Measurements from ENCODE around the gene ADCY7.

ADCY7 gene

GRCh38 chr16:50313596-50314478 is 47.5 kb downstream of the ADCY7 start:
- no peak for DNase-seq (ENCODE audit: low read depth)

DNA sequence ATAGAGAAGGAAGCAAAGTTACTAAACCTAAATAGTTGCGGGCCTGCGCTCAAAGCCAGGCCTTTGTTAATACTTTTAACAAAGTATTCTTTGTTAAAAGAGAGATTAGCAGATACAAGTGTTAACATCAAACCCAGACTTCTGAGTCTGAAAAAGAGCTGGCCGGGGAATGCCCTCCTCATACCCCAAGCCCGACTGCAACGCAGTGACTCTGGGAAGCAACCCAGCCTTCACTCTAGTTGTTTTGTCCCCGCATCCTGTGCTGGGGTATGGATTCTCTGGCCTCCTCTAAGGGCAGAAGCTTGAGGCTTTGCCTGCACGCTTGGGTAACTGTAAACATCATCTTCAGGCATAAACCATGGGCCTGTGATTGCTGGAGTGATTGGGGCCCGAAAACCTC is 48.3 kb downstream of the ADCY7 start:
- no peak for DNase-seq (ENCODE audit: low read depth)

DNA sequence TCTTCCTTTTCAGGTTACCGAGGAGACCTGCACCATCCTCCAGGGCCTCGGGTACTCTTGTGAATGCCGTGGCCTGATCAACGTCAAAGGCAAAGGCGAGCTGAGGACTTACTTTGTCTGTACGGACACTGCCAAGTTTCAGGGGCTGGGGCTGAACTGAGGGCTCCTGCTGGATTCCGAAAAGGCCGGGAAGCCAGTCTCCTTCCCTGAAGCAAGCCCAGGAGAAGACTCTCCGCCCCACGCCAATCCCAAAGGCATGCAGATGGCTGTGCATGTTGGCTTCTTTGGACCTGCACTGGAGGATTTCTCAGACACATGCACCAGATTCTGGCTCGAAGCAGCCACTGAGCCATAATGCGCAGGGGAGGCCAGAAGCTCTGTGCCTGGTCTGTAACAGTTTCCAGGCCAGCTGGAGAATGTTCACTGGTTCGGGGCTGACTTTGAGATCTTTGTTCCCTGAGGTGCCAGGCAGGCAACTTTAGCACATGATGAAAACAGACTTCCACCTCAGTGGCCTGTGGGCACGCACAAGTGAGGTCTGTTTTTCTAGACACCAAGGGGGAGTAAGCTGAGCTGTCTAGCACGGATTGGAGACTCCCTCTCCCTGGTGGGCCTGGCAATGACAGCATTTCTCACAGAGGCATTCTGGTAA is 49.1 kb downstream of the ADCY7 start:
- DNase-seq (ENCODE audit: low read depth), result no peak

DNA sequence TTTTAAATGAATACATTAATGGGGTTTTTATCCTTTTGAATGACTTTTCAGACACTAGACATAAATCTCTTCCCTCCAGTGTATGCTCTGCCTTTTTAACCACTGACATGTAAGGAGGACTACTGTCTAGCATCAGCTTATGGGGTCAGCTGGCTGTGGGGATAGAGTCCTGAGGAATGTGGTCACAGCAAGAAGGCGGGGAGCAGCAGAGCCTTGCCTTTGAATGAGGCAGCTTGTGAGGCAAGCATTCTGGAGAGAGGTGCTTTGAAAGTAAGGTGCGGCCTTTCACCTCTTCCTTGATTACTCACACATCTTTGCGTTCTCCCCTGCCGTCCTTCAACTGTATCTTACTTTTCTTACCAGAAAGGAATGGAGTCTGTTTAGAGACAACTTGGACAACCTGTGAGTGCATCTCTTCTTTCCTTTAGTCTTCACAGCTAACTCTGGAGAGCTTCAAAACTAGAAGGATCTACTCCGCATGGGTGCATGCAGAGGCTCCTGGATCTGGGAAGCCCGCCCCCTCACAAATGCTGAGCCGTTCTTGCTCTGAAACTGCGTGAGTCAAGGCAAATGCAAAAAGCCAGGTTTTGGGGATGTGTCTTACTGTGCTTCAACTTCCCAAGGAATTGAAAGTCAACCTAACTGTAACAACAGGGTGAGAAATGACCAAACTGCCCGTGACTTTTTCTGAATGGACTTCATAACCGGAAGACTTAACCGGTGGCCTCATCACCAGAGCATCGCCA is 49.9 kb downstream of the ADCY7 start:
- DNase-seq (ENCODE audit: low read depth), result no peak

- DNase-seq (ENCODE audit: low read depth), result no peak
These were observed 50.7 kb downstream of the ADCY7 start for GRCh38 chr16:50316848-50317630.

DNA sequence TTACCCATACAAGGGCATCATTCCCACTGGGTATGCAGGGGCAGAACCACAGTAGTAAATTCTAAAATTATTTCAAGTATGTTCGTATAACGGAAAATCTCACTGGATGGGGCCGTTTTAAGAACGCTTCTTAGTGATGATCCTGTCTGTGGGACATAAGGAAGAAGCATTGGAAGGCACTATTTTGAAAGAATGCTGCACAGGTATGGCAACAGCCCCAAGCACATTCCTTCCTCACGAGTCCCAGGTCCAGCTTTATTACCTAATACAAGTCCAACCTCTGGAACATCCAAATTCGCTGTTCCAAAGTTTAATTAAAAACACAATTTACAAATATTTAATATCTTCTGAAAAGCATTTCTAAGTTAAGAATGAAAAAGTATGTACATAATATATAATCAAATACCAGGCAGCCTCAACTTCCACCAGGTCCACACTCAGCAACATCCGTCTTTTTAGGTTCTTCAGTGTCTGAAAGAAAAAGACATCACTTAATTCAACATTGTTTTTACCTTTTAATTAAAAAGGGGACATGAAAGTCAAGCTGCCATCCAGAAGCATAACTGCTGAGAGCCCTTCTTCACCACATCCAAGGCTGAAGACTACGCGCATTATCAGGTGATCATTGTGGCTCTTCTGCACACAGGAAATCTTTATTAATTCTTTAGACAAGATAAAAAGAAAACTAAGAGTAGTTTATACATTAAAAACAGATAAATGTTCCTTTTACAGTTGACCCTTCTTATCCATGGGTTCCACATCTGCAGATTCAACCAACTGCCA is 52.6 kb downstream of the ADCY7 start:
- no peak for DNase-seq (ENCODE audit: low read depth)

- DNase-seq (ENCODE audit: low read depth), result no peak
These were observed 54.0 kb downstream of the ADCY7 start for GRCh38 chr16:50320310-50320709.

GRCh38 chr16:50322333-50322732 is 56.0 kb downstream of the ADCY7 start:
- DNase-seq (ENCODE audit: low read depth), result no peak

GRCh38 chr16:50323335-50324011 is 57.1 kb downstream of the ADCY7 start:
- peak; percentile 74 for DNase-seq (ENCODE audit: low read depth)

DNA sequence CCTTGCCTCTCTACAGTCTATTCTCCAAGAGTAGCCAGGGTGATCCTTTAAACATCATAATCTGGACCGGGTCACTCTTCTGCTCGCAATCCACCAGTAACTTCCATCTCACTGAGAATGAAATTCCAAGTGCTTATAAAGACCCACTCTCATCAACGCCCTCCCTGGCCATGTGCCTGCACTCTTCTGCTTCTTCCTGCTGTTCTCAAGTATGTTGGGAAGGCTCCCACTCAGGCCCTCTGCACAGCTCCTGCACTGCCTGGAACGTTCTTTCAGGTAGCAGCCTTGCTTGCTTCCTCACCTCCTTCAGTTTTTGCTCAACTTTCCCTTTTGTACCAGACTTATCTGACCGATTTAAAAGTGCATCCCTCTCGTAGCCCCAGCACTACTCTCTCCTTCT is 58.0 kb downstream of the ADCY7 start:
- DNase-seq (ENCODE audit: low read depth), result no peak

- DNase-seq (ENCODE audit: low read depth), result no peak
These were observed 59.9 kb downstream of the ADCY7 start for GRCh38 chr16:50326264-50326663.

DNA sequence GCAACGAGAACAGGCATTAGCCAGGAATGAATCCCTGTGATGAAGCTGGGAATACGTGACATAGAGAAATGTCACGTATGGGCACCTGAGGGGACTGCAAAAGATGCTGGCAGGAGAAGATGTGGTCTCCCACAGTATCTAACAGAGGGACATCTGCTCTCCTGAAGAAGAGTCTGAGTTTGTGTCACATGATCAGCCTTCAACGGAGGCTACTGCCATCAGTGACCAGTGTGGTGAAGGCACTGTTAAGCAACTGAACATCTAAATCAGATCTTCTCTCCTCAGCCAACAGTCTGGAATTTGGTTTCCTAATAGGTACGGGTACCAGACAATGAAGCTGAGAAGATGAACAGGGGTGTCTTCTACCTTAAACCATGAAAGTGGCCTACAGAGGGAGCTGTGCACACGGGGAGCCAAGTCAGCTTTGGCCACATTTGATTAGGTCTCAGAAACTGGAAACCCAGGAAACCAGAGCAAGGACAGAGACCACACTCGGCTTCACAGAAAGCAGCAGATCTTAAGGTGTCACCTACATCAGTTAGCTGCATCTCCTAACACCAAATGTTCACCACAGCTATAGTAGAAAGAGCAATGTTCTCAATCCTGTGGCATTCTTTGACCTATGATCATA is 60.6 kb downstream of the ADCY7 start:
- DNase-seq (ENCODE audit: low read depth), result peak; percentile 58

GRCh38 chr16:50329446-50330189 is 63.3 kb downstream of the ADCY7 start:
- DNase-seq (ENCODE audit: low read depth), result no peak

GRCh38 chr16:50331570-50331969 is 65.2 kb downstream of the ADCY7 start:
- no peak for DNase-seq (ENCODE audit: low read depth)

DNA sequence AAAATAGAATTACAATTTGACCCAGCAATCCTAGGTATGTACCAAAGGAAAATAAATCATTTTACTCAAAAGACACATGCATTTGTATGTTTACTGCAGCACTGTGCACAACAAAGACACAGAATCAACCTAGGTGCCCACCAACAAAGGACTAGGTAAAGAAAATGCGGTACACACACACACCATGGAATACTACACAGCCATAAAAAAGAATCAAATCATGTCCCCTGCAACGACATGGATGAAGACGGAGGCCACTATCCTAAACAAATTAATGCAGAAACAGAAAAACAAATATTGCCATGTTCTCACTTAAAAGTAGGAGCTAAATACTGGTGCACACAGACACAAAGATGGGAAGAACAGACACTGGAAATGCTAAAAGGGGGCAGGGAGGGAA is 66.2 kb downstream of the ADCY7 start:
- no peak for DNase-seq (ENCODE audit: low read depth)

- DNase-seq (ENCODE audit: low read depth), result no peak
These were observed 68.0 kb downstream of the ADCY7 start for GRCh38 chr16:50334106-50334975.

GRCh38 chr16:50335196-50335958 is 69.0 kb downstream of the ADCY7 start:
- no peak for DNase-seq (ENCODE audit: low read depth)

DNA sequence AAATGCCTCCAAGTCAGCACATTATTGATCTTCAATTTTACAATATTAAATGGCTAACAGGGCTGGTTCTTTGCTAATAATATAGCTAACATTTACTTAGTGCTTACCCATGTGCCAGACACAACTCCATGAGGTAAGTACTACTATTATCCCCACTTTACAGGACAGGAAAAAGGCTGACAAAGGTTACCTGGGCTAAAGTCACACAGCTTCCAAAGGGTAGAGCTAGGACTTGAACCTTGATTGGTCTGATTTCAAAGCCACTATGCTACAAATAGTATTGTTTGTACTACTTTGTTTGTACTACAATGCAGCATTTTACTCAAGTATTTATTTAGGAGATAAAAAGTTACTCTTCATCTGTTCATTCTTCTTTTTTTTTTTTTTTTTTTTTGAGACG is 70.5 kb downstream of the ADCY7 start:
- no peak for DNase-seq (ENCODE audit: low read depth)
